DND-41 (cell line): Measurements from ENCODE around the gene TPD52L2.

ENCODE experiments used
- ATAC-seq: fragments of 200-7000 bp; cut with Tn5 transposase; 3 replicates; pipeline ENCODE4 v1.9.1; 2021; ENCODE audit warnings: low read depth; ENCODE audit not compliant: insufficient read depth
- DNase-seq: peaks from one replicate; pipeline ENCODE4 v3.0.0-alpha.2; 2020
- H2AFZ ChIP-seq: 2 replicates; pipeline ENCODE4 v1.6.0; 2012; ENCODE audit warnings: low read depth, low read length
- H3K27ac ChIP-seq: 2 replicates; pipeline ENCODE4 v1.5.1; 2012; ENCODE audit warnings: low read length, inconsistent platforms
- H3K27me3 ChIP-seq: fragments of 200-600 bp; sonication (generic); 2 replicates; pipeline ENCODE4 v1.6.0; 2012; ENCODE audit warnings: low read length, mild to moderate bottlenecking, inconsistent platforms; ENCODE audit not compliant: insufficient read depth, poor library complexity
- H3K36me3 ChIP-seq: 2 replicates; pipeline ENCODE4 v1.5.1; 2012; ENCODE audit warnings: low read length, inconsistent platforms; ENCODE audit not compliant: insufficient read depth
- H3K4me1 ChIP-seq: 2 replicates; pipeline ENCODE4 v1.5.1; 2012; ENCODE audit warnings: mild to moderate bottlenecking, low read length; ENCODE audit not compliant: insufficient read depth
- H3K4me2 ChIP-seq: 2 replicates; pipeline ENCODE4 v1.6.0; 2012; ENCODE audit warnings: mild to moderate bottlenecking, moderate library complexity, low read length, inconsistent platforms; ENCODE audit not compliant: insufficient read depth
- H3K4me3 ChIP-seq, 2 experiments: fragments of 200-600 bp in 1 of 2; shearing (Covaris generic) in 1 of 2; 2 replicates each; pipeline ENCODE4 v1.5.1; 2012 to 2016; ENCODE audit warnings: inconsistent platforms in 2 of 2, low read length in 2 of 2, mild to moderate bottlenecking in 2 of 2, low read depth in 1 of 2, moderate library complexity in 1 of 2
- H3K79me2 ChIP-seq: 2 replicates; pipeline ENCODE4 v1.6.0; 2012; ENCODE audit warnings: low read length, inconsistent platforms; ENCODE audit not compliant: insufficient read depth
- H3K9ac ChIP-seq: 2 replicates; pipeline ENCODE4 v1.6.0; 2012; ENCODE audit warnings: low read depth, mild to moderate bottlenecking, inconsistent platforms, low read length, moderate library complexity
- H3K9me3 ChIP-seq: 2 replicates; pipeline ENCODE4 v1.5.1; 2012; ENCODE audit warnings: low read length, moderate library complexity, mild to moderate bottlenecking, inconsistent platforms; ENCODE audit not compliant: insufficient read depth, severe bottlenecking
- H4K20me1 ChIP-seq: 2 replicates; pipeline ENCODE4 v1.6.0; 2012; ENCODE audit warnings: low read length; ENCODE audit not compliant: insufficient read depth
- EZH2 ChIP-seq: IDR thresholded peaks from 3 replicates; pipeline ENCODE4 v1.6.1; 2012; ENCODE audit warnings: borderline replicate concordance, low read depth, mild to moderate bottlenecking, moderate library complexity, low read length, inconsistent platforms; ENCODE audit not compliant: severe bottlenecking
- TF ChIP-seq, protein P1 (sequence below): IDR thresholded peaks from 2 replicates; pipeline ENCODE4 v1.5.1; 2012; ENCODE audit warnings: borderline replicate concordance, low read length, moderate library complexity, mild to moderate bottlenecking; ENCODE audit not compliant: poor library complexity, severe bottlenecking; ENCODE audit errors: extremely low read depth

Gene TPD52L2

GRCh38 chr20:63859166-63859699 lies 5.8 kb upstream of the TPD52L2 start:
- Histone ChIP-seq H4K20me1 (peaks cover 14% of the 10 kb centered on the region), H2AFZ (no peak overlapping the region), H3K36me3 (peaks cover 21% of the 10 kb centered on the region), H3K4me3 (no peak overlapping the region), H3K27me3 (no peaks in the 10 kb centered on the region), H3K9me3 (no peaks in the 10 kb centered on the region), H3K9ac (0 out of 2 replicates have a peak overlapping the region, but pooled peaks have one; percentile 15), H3K27ac (no peak overlapping the region; the same call in 1 of the 2 replicates), H3K4me2 (no peak overlapping the region), H3K79me2 (peaks cover 10% of the 10 kb centered on the region), H3K4me1 (peaks cover 25% of the 10 kb centered on the region)
- DNase-seq (no peak), ATAC-seq (0 out of 3 replicates have a peak, but pooled peaks have one; percentile 1)
- TF ChIP-seq, protein P1, sequence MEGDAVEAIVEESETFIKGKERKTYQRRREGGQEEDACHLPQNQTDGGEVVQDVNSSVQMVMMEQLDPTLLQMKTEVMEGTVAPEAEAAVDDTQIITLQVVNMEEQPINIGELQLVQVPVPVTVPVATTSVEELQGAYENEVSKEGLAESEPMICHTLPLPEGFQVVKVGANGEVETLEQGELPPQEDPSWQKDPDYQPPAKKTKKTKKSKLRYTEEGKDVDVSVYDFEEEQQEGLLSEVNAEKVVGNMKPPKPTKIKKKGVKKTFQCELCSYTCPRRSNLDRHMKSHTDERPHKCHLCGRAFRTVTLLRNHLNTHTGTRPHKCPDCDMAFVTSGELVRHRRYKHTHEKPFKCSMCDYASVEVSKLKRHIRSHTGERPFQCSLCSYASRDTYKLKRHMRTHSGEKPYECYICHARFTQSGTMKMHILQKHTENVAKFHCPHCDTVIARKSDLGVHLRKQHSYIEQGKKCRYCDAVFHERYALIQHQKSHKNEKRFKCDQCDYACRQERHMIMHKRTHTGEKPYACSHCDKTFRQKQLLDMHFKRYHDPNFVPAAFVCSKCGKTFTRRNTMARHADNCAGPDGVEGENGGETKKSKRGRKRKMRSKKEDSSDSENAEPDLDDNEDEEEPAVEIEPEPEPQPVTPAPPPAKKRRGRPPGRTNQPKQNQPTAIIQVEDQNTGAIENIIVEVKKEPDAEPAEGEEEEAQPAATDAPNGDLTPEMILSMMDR = no peak
- no peak for TF ChIP-seq EZH2

DNA sequence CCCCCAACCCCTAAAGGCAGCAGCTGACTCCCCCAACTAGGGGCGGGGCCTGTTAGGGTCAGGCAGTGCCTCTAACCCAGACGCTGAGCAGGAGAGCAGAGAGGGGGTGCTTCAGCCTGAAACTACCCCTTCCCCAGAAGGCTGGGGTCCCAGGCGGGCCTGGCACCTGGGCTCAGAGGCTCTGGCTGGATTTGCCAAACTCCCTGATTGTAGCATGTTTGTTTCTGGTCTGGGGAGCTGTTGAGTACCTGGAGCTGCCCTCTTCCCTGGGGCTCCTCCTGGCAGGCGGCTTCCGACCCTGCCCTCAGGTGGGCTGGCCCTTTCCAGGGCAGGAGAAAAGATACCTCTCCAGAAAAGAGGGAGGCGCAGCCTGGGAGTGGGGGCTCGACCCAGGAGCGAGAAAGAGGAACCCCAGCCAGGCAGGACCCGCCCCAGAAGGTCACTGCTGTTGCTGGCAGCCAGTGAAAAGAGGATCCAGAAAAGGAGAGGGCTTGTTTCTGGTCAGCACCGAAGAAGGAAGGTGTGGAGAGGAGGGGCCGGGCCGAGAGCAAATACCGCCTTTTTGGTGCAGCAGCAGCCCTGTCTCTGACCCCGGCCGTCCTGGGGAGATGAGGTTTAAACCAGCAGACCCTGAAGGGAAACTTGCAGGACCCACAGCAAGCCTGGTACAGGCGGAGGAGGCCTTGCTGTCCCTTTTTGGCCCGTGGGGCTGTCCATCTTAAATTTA lies 4.6 kb upstream of the TPD52L2 start:
- peaks cover 24% of the 10 kb centered on the region for H3K36me3 ChIP-seq
- no peak overlapping the region for H3K4me2 ChIP-seq
- H3K9me3 ChIP-seq = no peaks in the 10 kb centered on the region
- H3K27ac ChIP-seq = no peak overlapping the region
- H3K4me1 ChIP-seq = peaks cover 28% of the 10 kb centered on the region
- no peak overlapping the region for H2AFZ ChIP-seq
- ATAC-seq (no peak), DNase-seq (no peak)
- no peak overlapping the region for H3K9ac ChIP-seq
- TF ChIP-seq EZH2 = no peak
- TF ChIP-seq, protein P1 = no peak
- H3K79me2 ChIP-seq = peaks cover 20% of the 10 kb centered on the region
- no peak overlapping the region for H3K4me3 ChIP-seq
- no peaks in the 10 kb centered on the region for H3K27me3 ChIP-seq
- H4K20me1 ChIP-seq = peaks cover 15% of the 10 kb centered on the region

DNA sequence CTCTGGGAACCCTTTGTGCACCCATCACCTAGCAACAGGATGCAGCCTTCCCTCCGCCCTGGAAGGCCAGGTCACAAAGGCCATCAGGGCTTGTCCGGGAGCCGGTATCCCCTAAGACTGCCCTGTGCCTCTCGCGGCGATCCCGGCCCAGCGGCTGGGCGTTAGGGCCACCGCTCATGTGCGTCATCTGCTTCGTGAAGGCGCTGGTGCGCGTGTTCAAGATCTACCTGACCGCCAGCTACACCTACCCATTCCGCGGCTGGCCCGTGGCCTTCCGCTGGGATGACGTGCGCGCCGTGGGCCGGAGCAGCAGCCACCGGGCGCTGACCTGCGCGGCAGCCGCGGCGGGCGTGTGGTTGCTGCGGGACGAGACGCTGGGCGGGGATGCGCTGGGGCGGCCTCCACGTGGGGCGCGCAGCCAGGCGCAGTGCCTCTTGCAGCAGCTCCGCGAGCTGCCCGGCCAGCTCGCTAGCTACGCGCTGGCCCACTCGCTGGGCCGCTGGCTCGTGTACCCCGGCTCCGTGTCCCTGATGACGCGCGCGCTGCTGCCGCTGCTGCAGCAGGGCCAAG lies 3.6 kb upstream of the TPD52L2 start, which contains the start of gene ABHD16B:
Gene ABHD16B, plus strand, starts transcription at position 134 of the 570 bp plus-strand sequence. Its CDS starts 43 bp downstream, at position 177.
- Histone ChIP-seq H3K4me1 (peaks cover 37% of the 10 kb centered on the region), H2AFZ (no peak within 1 kb of the TSS), H3K27ac (no peak within 1 kb of the TSS), H3K9me3 (no peaks in the 10 kb centered on the region), H4K20me1 (peaks cover 18% of the 10 kb centered on the region), H3K79me2 (peaks cover 30% of the 10 kb centered on the region), H3K27me3 (no peaks in the 10 kb centered on the region), H3K4me2 (no peak within 1 kb of the TSS), H3K36me3 (peaks cover 27% of the 10 kb centered on the region), H3K4me3 (no peak within 1 kb of the TSS), H3K9ac (no peak within 1 kb of the TSS)
- ATAC-seq (no peak), DNase-seq (no peak)
- no peak for TF ChIP-seq EZH2
